ENCODE measurements around the gene ARL4C.

- no peak for TF ChIP-seq CTCF (IDR thresholded peaks at IDR 0.05)
- TF ChIP-seq POLR2AphosphoS5 (IDR thresholded peaks at IDR 0.05; ENCODE audit: insufficient read depth in 1 of 2, low read depth in 1 of 2): peak in 1 of 2 donors; percentile 67
- no peak for TF ChIP-seq POLR2A (IDR thresholded peaks at IDR 0.05)
Measured at GRCh38 chr2:234446404-234447076, 50.3 kb downstream of the ARL4C start.
